ENCODE results near the gene LUZP1.

Gene LUZP1

GRCh38 chr1:23116216-23116836, 52.3 kb downstream of the LUZP1 start:
- DNase-seq (ENCODE audit: low spot score), result no peak

- DNase-seq (ENCODE audit: low spot score), result no peak
Observed at GRCh38 chr1:23114424-23115079, 54.1 kb downstream of the LUZP1 start.

- no peak for DNase-seq (ENCODE audit: low spot score)
Observed at GRCh38 chr1:23111600-23112535, 56.8 kb downstream of the LUZP1 start.

GRCh38 chr1:23110391-23110790, 58.3 kb downstream of the LUZP1 start:
- no peak for DNase-seq (ENCODE audit: low spot score)

GRCh38 chr1:23108918-23109533, 59.6 kb downstream of the LUZP1 start:
- DNase-seq (ENCODE audit: low spot score), result no peak

GRCh38 chr1:23103001-23103889, 65.4 kb downstream of the LUZP1 start:
- no peak for DNase-seq (ENCODE audit: low spot score)

- DNase-seq (ENCODE audit: low spot score), result peak; percentile 12
Observed at GRCh38 chr1:23102289-23102688, 66.4 kb downstream of the LUZP1 start.

- DNase-seq (ENCODE audit: low spot score), result no peak
Observed at GRCh38 chr1:23101887-23102286, 66.8 kb downstream of the LUZP1 start.

- DNase-seq (ENCODE audit: low spot score), result peak; percentile 26
Observed at GRCh38 chr1:23101101-23101827, 67.4 kb downstream of the LUZP1 start.

- peak; percentile 76 for DNase-seq (ENCODE audit: low spot score)
Observed at GRCh38 chr1:23100074-23100748, 68.4 kb downstream of the LUZP1 start.

GRCh38 chr1:23099171-23099536, 69.5 kb downstream of the LUZP1 start:
- DNase-seq (ENCODE audit: low spot score), result no peak

- DNase-seq (ENCODE audit: low spot score), result peak; percentile 66
Observed at GRCh38 chr1:23098463-23099170, 70.0 kb downstream of the LUZP1 start.

GRCh38 chr1:23097316-23097715, 71.3 kb downstream of the LUZP1 start:
- DNase-seq (ENCODE audit: low spot score), result no peak

- DNase-seq (ENCODE audit: low spot score), result no peak
Observed at GRCh38 chr1:23092447-23092846, 76.2 kb downstream of the LUZP1 start.

- no peak for DNase-seq (ENCODE audit: low spot score)
Observed at GRCh38 chr1:23091545-23091944, 77.1 kb downstream of the LUZP1 start.

GRCh38 chr1:23090056-23090455, 78.6 kb downstream of the LUZP1 start:
- no peak for DNase-seq (ENCODE audit: low spot score)

- no peak for DNase-seq (ENCODE audit: low spot score)
Observed at GRCh38 chr1:23088027-23088426, 80.6 kb downstream of the LUZP1 start.

GRCh38 chr1:23085696-23086095, 83.0 kb downstream of the LUZP1 start:
- DNase-seq (ENCODE audit: low spot score), result no peak

- DNase-seq (ENCODE audit: low spot score), result no peak
Observed at GRCh38 chr1:23084880-23085279, 83.8 kb downstream of the LUZP1 start.

Measured in AG08396 (cell line).